GM12878 (cell line): ENCODE results near the gene ARL6. TPM values are rescaled to one million over a fixed set of nuclear protein-coding genes. Genes with fewer than 3 reads are reported as not detected.
A peak's percentile ranks its signal among the peaks of the same experiment; 100 is the strongest.

ENCODE experiments used
- BCLAF1 ChIP-seq: fragments of 450-650 bp; IDR thresholded peaks from 2 replicates; pipeline ENCODE4 v1.6.1; 2017; ENCODE audit warnings: antibody characterized with exemption, mild to moderate bottlenecking, moderate library complexity
- BRCA1 ChIP-seq: IDR thresholded peaks from 2 replicates; pipeline ENCODE4 v1.6.1; 2011; ENCODE audit warnings: low read depth, low read length, improper control_type of control experiment
- CTCF ChIP-seq, 3 experiments: IDR thresholded peaks in 2 of 3; conservative IDR thresholded peaks in 1 of 3; 2 replicates each; pipeline ENCODE4 v1.5.1; 2011; ENCODE audit warnings: low read depth in 3 of 3, low read length in 3 of 3, mild to moderate bottlenecking in 3 of 3, control low read depth in 2 of 3, moderate library complexity in 2 of 3, inconsistent platforms in 1 of 3, mixed read lengths in 1 of 3; ENCODE audit not compliant: control insufficient read depth in 2 of 3, insufficient read depth in 1 of 3; ENCODE audit errors: extremely low read depth in 1 of 3
- IRF5 ChIP-seq: fragments of 450-650 bp; IDR thresholded peaks from 2 replicates; pipeline ENCODE4 v1.6.1; 2017; ENCODE audit warnings: borderline replicate concordance
- LARP7 ChIP-seq: fragments of 450-650 bp; IDR thresholded peaks from 2 replicates; pipeline ENCODE4 v1.6.1; 2017; ENCODE audit warnings: mild to moderate bottlenecking
- MEF2A ChIP-seq: IDR thresholded peaks from 2 replicates; pipeline ENCODE4 v1.6.1; 2011; ENCODE audit warnings: low read depth, mild to moderate bottlenecking, low read length, moderate library complexity; ENCODE audit not compliant: insufficient read depth
- NRF1 ChIP-seq: conservative IDR thresholded peaks from 2 replicates; pipeline ENCODE4 v1.6.1; 2011; ENCODE audit warnings: mild to moderate bottlenecking, low read depth, low read length, improper control_type of control experiment
- PML ChIP-seq: IDR thresholded peaks from 2 replicates; pipeline ENCODE4 v1.6.1; 2012; ENCODE audit warnings: low read length, inconsistent platforms
- RAD21 ChIP-seq: IDR thresholded peaks from 2 replicates; pipeline ENCODE4 v1.6.1; 2011; ENCODE audit warnings: mild to moderate bottlenecking, low read depth, low read length, moderate library complexity; ENCODE audit not compliant: insufficient read depth
- RAD51 ChIP-seq: fragments of 450-650 bp; IDR thresholded peaks from 2 replicates; pipeline ENCODE4 v1.6.1; 2016; ENCODE audit warnings: moderate library complexity, mild to moderate bottlenecking, inconsistent platforms
- REST ChIP-seq: IDR thresholded peaks from 2 replicates; pipeline ENCODE4 v1.6.1; 2012; ENCODE audit warnings: mild to moderate bottlenecking, low read depth, low read length
- SPI1 ChIP-seq: IDR thresholded peaks from 2 replicates; pipeline ENCODE4 v1.6.1; 2011; ENCODE audit warnings: low read depth, mild to moderate bottlenecking, low read length, moderate library complexity, borderline replicate concordance; ENCODE audit not compliant: insufficient read depth
- STAT3 ChIP-seq: IDR thresholded peaks from 2 replicates; pipeline ENCODE4 v1.6.1; 2011; ENCODE audit warnings: low read depth, low read length, improper control_type of control experiment
- TCF3 ChIP-seq: IDR thresholded peaks from 2 replicates; pipeline ENCODE4 v1.6.1; 2012; ENCODE audit warnings: low read depth, mild to moderate bottlenecking, low read length, borderline replicate concordance; ENCODE audit not compliant: insufficient read depth
- ZNF592 ChIP-seq: fragments of 450-650 bp; IDR thresholded peaks from 2 replicates; pipeline ENCODE4 v1.6.1; 2017; ENCODE audit warnings: mild to moderate bottlenecking, moderate library complexity
- polyA plus RNA-seq, 11 experiments: library from polyadenylated mRNA; depleted of rRNA in 4 of 11; unstranded in 6 of 11; stranded (reverse) in 5 of 11; fragments of >200 nt; fragmentation: Nextera tagmentation in 4 of 11; fragmentation: Illumina TruSeq in 1 of 11; extraction: Ambion mirVana in 4 of 11; extraction: Trizol in 1 of 11; gene quantifications; 1 replicate in 1 of 11; 2 replicates in 10 of 11; pipeline versions ENCODE4 v1.2.1 to v1.2.3, GENCODE V29; 2011 to 2016; ENCODE audit warnings: inconsistent platforms in 2 of 11, missing spikeins in 2 of 11, low read depth in 1 of 11
- total RNA-seq, 4 experiments: library from RNA; depleted of rRNA in 3 of 4; stranded (reverse); fragments of >200 nt in 3 of 4; fragmentation: Illumina TruSeq in 1 of 4; extraction: Trizol in 1 of 4; gene quantifications; 2 replicates each; pipeline versions ENCODE4 v1.2.1 to v1.2.3, GENCODE V29; 2013 to 2021

Gene ARL6
- total and polyA plus RNA-seq, 10 of the 15 experiments (the other 5 are each of a cell fraction or from before 2014, with no cell fraction given) = 2.0 to 7.3 (median 4.3) TPM

GRCh38 chr3:97793420-97794019 is 29.0 kb downstream of the ARL6 start (continued):
- TF ChIP-seq REST (no peak), LARP7 (no peak), TCF3 (no peak), RAD51 (no peak), IRF5 (no peak), BRCA1 (no peak), ZNF592 (no peak), MEF2A (no peak), STAT3 (no peak), RAD21 (peak; percentile 90), PML (no peak), BCLAF1 (no peak), CTCF (IDR thresholded peaks at IDR 0.05 in 2 of 3, conservative IDR thresholded peaks at IDR 0.05 in 1 of 3; ENCODE audit: control insufficient read depth in 2 of 3, extremely low read depth in 1 of 3, insufficient read depth in 1 of 3, low read depth in 3 of 3, low read length in 3 of 3) (peak; percentile 57 to 80 (median 68); a peak in 4 of 6 replicates), NRF1 (no peak), SPI1 (no peak)
